Esophagus muscularis mucosa (tissue), 3 donors: ENCODE results near the gene STAP1.

ENCODE experiments used
- POLR2A ChIP-seq: fragments of 450-650 bp; IDR thresholded peaks from one replicate; pipeline ENCODE4 v1.6.1; 2017; ENCODE audit warnings: antibody characterized with exemption, moderate library complexity, mild to moderate bottlenecking, low read depth
- POLR2AphosphoS5 ChIP-seq, 2 donors: sonication (generic); formaldehyde crosslinking; IDR thresholded peaks; one replicate each; pipeline ENCODE4 v1.6.1; 2017; ENCODE audit warnings: antibody characterized with exemption in 2 of 2
- TF ChIP-seq, protein P1 (sequence below), 3 experiments: fragments of 200-600 bp in 2 of 3; fragments of 450-650 bp in 1 of 3; sonication (generic) in 2 of 3; IDR thresholded peaks; one replicate each; pipeline ENCODE4 v1.5.1; 2017 to 2019; ENCODE audit warnings: antibody characterized with exemption in 3 of 3, mild to moderate bottlenecking in 2 of 3, moderate library complexity in 1 of 3

- TF ChIP-seq, protein P1, sequence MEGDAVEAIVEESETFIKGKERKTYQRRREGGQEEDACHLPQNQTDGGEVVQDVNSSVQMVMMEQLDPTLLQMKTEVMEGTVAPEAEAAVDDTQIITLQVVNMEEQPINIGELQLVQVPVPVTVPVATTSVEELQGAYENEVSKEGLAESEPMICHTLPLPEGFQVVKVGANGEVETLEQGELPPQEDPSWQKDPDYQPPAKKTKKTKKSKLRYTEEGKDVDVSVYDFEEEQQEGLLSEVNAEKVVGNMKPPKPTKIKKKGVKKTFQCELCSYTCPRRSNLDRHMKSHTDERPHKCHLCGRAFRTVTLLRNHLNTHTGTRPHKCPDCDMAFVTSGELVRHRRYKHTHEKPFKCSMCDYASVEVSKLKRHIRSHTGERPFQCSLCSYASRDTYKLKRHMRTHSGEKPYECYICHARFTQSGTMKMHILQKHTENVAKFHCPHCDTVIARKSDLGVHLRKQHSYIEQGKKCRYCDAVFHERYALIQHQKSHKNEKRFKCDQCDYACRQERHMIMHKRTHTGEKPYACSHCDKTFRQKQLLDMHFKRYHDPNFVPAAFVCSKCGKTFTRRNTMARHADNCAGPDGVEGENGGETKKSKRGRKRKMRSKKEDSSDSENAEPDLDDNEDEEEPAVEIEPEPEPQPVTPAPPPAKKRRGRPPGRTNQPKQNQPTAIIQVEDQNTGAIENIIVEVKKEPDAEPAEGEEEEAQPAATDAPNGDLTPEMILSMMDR (IDR thresholded peaks at IDR 0.05) = no peak
- TF ChIP-seq POLR2A = no peak
- TF ChIP-seq POLR2AphosphoS5 (IDR thresholded peaks at IDR 0.05) = no peak
These were observed 7.8 kb downstream of the STAP1 start for GRCh38 chr4:67566335-67566734.
